Measurements from ENCODE around the gene ABCB11. TPM values are rescaled to one million over a fixed set of nuclear protein-coding genes. Genes with fewer than 3 reads are reported as not detected.

ABCB11 gene
- total and polyA plus RNA-seq, 2 donors (not counting 3 experiments of a cell fraction or from before 2014, with no cell fraction given): 0.22 to 0.44 TPM

- H3K9me3 ChIP-seq (replicated peaks; ENCODE audit: control insufficient read depth, insufficient read depth, low read length): no peaks in the 10 kb centered on the region
- H3K79me2 ChIP-seq (ENCODE audit: control insufficient read depth, insufficient read depth, low read length): no peaks in the 10 kb centered on the region
- DNase-seq (ENCODE audit: low read depth, low spot score) (no peak), FAIRE-seq (no peak)
- dilution Hi-C loops (cut with MboI; ENCODE audit: extremely low pct_ligation_motif_present, low sequenced_read_pairs) (no loop called here), intact Hi-C loops (cut with micrococcal nuclease) (no loop called here)
- no peaks in the 10 kb centered on the region for H3K36me3 ChIP-seq (ENCODE audit: control insufficient read depth in 2 of 2, extremely low read depth in 1 of 2, insufficient read depth in 2 of 2, low read length in 2 of 2)
- no peak overlapping the region for H3K4me3 ChIP-seq (replicated peaks in 1 of 3; ENCODE audit: insufficient read depth in 1 of 3, low read depth in 1 of 3, low read length in 3 of 3)
- no peak overlapping the region for H3K9ac ChIP-seq (replicated peaks; ENCODE audit: extremely low read depth, insufficient read depth, low read length)
- ChIA-PET POLR2A (no interaction called here), CTCF (no interaction called here)
- no peaks in the 10 kb centered on the region for H3K4me1 ChIP-seq (ENCODE audit: control insufficient read depth, extremely low read depth, insufficient read depth, low read length)
- H3K27me3 ChIP-seq (ENCODE audit: control insufficient read depth in 2 of 2, insufficient read depth in 2 of 2, low read length in 2 of 2): no peaks in the 10 kb centered on the region
- no peak overlapping the region for H3K4me2 ChIP-seq (ENCODE audit: insufficient read depth, low read length)
- no TSS peak for BruUV-seq (replicated peaks)
- no peaks in the 10 kb centered on the region for H4K20me1 ChIP-seq (replicated peaks; ENCODE audit: control insufficient read depth, extremely low read depth, insufficient read depth, low read length)
- H3K9me1 ChIP-seq (replicated peaks; ENCODE audit: control insufficient read depth, extremely low read depth, insufficient read depth, low read length): no peaks in the 10 kb centered on the region
- no peak overlapping the region for H2AFZ ChIP-seq (ENCODE audit: low read depth, low read length)
- no peak for TF ChIP-seq CTCF (IDR thresholded peaks at IDR 0.05; ENCODE audit: extremely low read depth in 1 of 2, insufficient read depth in 1 of 2, low read depth in 1 of 2, low read length in 2 of 2)
- no peak for TF ChIP-seq MYC (IDR thresholded peaks at IDR 0.05; ENCODE audit: low read depth, low read length)
- no peak for TF ChIP-seq JUN (IDR thresholded peaks at IDR 0.05; ENCODE audit: borderline replicate concordance, insufficient read depth, insufficient read length, low read depth)
- no peak for TF ChIP-seq MAX (IDR thresholded peaks at IDR 0.05; ENCODE audit: insufficient read depth, insufficient read length)
- no peak for TF ChIP-seq EZH2 (IDR thresholded peaks at IDR 0.05; ENCODE audit: borderline replicate concordance, low read depth, low read length, severe bottlenecking)
- TF ChIP-seq POLR2A (IDR thresholded peaks at IDR 0.05; ENCODE audit: low read depth, low read length): no peak
- TF ChIP-seq GATA2 (IDR thresholded peaks at IDR 0.05; ENCODE audit: insufficient read depth, insufficient read length, low read depth, low read length): no peak
- TF ChIP-seq FOS (IDR thresholded peaks at IDR 0.05; ENCODE audit: borderline replicate concordance, insufficient read depth, low read length): no peak
- no peak for TF ChIP-seq POLR2AphosphoS5 (IDR thresholded peaks at IDR 0.05; ENCODE audit: insufficient read depth, low read depth, low read length)
- no peak overlapping the region for H3K27ac ChIP-seq (ENCODE audit: insufficient read depth, low read depth, low read length)
Observed at GRCh38 chr2:169027234-169027633, 3.9 kb downstream of the ABCB11 start.

Measured in endothelial cell of umbilical vein (primary cell).